Stimulated activated CD4-positive, alpha-beta T cell treated with anti-CD3 and anti-CD28 coated beads, Interleukin-12 subunit alpha, Interleukin-12 subunit beta, amount 100 ng/mL, for 4 hours (primary cell): ENCODE results near the gene SH3TC1.

Experiments used
- DNase-seq: peaks from one replicate; pipeline ENCODE4 v3.0.0-alpha.2; 2020

Gene SH3TC1

GRCh38 chr4:8267077-8267476, 68.0 kb downstream of the SH3TC1 start:
- DNase-seq: no peak

DNA sequence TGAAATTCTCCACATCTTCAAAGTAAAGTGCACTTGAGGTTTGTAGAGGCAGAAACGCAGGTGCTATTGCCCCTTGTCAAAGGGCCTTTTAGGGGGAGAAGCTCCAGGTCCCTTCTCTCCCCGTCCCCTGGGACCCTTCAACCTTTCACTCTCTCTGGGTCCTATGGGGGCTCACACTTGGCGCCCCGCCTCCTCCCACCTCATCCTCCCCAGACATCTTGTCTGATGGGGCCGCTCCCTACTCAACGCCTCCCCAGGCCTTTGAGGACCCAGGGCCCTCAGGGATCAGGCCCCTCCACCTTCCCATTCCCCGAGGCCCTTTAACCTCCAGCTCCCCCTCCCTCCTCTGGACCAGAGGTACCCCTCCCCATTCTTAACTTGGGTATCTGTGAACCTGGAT, 69.1 kb downstream of the SH3TC1 start:
- DNase-seq: no peak

- DNase-seq: no peak
These were observed 69.9 kb downstream of the SH3TC1 start for GRCh38 chr4:8268901-8269534.

DNA sequence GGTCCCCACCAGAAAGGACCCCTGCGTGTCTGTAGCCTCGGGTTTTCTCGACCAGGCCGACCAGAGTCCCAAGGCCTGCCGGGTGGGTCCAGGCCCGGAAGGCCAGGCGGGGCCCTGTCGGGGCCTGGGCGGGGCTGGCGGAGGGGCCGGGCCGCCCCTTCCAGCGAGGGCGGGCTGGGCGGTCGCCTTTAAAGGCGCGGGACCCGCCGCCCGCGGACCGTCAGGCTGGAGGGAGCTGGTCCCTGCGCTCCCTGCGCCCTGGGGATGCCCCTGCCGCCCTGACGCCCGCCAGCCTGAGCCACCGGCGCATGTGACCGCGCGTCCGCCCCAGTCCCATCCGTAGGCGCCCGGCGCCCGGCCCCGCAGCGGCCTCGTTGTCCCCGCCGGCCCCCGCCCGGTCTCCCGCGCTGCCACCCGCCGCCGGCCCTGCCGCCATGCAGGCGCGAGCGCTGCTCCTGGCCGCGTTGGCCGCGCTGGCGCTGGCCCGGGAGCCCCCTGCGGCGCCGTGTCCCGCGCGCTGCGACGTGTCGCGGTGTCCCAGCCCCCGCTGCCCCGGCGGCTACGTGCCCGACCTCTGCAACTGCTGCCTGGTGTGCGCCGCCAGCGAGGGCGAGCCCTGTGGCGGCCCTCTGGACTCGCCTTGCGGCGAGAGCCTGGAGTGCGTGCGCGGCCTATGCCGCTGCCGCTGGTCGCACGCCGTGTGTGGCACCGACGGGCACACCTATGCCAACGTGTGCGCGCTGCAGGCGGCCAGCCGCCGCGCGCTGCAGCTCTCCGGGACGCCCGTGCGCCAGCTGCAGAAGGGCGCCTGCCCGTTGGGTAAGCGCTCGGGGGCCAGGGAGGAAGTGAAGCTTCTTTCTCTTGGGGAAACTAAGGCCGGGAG, 70.7 kb downstream of the SH3TC1 start, which contains the start of gene HTRA3:
Gene HTRA3 (plus strand): TSS at position 220 of the 883 bp plus-strand sequence. CDS start 215 bp downstream, at position 435.
- DNase-seq: no peak

DNA sequence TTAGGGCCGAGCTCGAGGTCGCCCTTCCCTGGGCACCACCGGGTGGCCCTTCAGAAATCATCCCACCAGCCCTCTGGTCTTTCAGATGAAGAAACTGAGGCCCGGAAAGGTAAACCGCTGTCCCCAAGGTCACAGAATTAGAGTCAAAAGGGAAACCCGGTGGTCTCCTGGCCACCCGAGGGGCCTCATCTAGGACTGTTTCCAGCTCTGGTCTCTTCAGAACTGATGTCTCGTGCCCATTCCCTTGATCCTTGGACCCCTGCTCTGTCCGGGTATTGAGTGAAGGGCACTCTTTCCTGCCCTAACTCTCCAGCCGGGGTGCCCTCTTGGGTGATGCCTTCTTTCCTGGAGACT, 71.3 kb downstream of the SH3TC1 start:
- DNase-seq: no peak

DNA sequence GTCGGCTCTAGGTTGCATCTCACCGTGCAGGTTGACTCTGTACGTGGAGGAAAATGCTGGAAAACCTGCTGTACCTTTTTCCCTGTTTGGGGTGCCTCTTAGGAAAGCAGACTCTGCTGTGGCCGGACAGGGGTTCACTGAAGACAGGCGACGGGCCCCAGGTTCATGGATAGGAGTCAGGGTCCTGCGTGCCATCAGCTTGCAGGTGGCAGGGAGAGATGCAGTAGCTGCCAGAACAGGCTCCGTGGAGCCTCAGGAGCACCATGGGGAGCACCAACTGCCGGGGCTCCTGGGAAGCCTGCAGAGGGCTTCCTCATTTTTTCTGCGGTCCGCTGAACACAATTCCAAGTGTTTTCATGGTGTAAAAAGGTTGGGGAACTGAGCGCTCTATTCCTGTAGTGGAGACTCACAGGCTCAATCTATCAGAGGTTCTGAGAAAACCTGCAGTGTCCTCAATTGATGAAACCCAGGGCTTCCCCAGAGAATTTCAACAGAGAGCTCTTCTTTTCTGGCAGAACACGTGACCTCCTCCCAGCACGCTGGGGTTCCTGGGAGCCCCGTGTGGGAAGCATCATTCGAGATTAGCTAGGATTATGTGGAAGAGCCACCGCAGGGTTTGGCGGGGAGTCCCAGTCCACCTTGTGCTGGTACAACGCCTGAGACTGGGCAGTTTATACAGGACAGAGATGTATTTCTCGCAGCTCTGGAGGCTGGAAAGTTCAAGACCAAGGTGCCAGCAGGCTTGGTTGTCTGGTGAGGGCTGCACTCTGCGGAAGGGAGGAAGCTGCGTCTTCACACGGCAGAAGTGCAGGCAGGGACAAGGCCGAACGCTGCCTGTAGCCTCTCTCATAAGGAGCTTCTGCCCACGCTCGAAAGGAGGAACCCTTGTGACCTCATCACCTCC, 72.1 kb downstream of the SH3TC1 start:
- DNase-seq: no peak

GRCh38 chr4:8271821-8272220, 72.7 kb downstream of the SH3TC1 start:
- no peak for DNase-seq

- DNase-seq: no peak
These were observed 73.7 kb downstream of the SH3TC1 start for GRCh38 chr4:8272472-8273428.

- no peak for DNase-seq
These were observed 74.4 kb downstream of the SH3TC1 start for GRCh38 chr4:8273450-8273849.

DNA sequence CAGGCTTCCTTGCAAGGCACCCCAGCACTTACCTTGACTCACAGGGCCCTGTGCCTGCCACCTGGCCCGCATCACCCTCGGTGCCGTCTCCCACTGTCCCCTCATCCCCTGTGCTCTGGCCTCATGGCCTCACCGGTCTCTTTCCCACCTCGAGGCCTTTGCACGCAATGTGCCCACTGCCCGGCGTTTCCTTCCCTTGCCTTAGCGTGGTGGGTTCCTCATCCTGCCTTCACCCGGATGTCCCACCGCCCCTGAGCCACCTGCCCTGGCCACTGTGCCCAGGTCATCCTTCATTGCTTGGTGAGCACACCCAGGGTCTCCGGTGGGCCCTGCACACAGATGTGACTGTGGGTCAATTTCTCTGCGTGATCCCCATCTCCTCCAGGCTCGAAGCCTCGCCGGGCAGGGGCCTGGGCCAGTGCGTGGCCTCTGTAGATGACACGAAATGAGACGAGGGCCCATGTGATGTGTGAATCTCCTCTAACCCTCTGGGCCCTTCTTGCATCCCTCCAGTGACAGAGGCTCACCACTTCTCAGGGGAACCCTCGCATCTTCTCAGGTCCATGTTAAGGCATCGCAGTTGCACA, 75.1 kb downstream of the SH3TC1 start:
- DNase-seq: no peak

GRCh38 chr4:8274765-8275547, 75.9 kb downstream of the SH3TC1 start:
- DNase-seq: no peak

DNA sequence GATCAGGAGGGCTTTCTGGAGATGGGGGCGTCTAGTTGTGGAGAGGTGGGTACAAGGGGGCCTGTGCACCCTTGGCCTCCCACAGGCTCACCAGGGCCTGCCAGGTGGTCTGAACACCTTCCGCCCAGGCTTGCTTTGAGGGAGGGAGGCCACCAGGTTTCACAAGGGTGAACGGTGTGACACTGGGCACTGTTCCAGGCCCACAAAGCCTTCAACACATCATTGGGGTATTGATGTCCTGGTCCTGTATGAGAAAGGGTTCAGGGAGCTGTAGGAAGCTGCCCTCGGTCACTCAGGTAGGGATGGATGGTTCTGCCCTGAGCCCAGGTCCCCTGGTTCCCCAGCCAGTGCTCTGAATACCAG, 76.4 kb downstream of the SH3TC1 start:
- no peak for DNase-seq

DNA sequence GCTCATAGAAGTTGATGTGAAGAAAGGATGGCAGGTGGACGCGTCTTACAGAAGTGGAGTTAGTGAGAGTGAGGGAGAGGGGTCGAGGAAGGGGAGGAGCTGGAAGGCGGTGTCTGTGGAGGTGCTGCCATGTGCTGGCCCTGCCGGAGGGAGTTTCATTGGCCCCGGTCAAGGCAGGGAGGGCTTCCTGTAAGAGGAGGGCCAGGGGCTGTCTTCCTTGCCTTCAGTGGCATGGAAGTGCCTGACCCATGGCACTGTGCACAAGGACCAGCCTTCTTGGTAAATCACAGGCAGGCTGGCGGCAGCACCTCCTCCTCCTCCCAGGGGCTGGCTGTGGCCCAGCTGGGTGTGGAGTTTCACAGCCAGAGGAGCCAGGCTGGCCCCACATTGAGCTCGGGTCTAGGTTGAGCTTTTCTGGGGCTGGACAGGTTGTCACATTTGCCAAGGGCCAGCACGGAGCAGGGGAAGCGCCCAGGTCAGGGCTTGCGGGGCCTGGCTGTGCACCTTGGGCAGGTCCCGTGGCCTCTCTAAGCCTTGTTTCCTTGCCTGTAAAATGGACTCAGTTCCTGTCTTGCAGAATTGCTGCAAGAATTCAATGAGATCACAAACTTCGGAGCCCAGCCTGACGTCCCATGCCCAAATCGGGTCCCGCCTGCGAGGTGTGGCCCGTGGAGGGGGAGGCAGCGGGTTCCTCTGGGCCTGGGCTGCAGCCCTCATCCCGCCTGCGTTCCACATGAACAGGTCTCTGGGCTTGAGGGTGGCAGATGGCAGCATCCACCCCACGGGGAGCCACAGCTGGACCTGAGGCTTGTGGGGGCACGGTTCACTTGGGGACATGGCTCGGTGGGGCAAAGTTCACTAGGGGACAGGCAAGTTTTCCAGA, 77.5 kb downstream of the SH3TC1 start:
- DNase-seq: no peak

DNA sequence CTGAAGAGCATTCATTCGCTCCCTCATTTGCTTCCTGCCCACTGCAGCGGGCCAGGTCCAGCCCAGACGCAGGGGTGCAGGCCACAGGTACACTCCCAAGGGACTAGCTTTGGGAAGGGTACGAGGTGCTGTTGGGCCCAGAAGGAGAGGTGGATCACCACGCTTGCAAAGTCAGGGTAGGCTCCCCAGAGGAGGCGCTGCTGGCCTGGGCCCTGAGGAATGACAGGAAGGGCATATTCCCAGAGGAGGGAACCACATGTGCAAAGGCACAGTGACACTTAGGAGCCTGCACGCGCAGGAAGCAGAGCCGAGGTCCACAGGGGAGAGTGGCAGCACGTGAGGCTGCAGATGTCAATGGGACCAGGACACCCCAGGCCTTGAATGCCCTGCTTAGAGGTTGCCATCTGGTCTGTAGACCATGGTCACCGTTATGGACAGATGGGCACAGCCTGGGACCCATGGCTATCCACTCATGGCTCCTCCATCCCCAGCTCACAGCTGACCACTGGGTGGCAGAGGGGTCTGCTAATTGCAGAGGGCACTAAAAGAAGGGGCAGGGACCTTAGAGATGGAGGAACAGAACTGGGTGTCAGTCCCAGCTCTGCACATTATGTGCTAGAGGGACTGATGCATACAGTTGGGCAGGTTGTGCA, 78.4 kb downstream of the SH3TC1 start:
- DNase-seq: no peak

DNA sequence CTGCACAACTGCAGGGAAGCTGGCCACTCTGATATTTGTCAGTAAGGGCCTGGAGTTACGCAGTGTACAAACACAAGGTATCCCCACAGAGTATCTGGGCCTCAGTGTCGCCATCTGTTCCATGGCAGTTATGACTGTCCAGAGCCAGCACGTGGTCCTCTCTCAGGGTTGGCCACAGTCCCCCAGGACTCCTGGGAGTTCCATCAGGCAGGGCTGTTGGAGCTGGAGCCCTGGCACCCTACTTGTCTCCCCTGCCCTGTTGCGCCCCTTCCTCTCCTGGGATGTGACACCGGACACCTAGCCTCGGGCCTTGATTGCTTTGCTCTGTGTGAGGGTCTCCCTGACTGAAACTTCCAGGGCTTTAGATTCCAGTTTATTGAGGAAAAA, 78.9 kb downstream of the SH3TC1 start:
- DNase-seq: no peak

- DNase-seq: no peak
These were observed 79.6 kb downstream of the SH3TC1 start for GRCh38 chr4:8278421-8279287.

DNA sequence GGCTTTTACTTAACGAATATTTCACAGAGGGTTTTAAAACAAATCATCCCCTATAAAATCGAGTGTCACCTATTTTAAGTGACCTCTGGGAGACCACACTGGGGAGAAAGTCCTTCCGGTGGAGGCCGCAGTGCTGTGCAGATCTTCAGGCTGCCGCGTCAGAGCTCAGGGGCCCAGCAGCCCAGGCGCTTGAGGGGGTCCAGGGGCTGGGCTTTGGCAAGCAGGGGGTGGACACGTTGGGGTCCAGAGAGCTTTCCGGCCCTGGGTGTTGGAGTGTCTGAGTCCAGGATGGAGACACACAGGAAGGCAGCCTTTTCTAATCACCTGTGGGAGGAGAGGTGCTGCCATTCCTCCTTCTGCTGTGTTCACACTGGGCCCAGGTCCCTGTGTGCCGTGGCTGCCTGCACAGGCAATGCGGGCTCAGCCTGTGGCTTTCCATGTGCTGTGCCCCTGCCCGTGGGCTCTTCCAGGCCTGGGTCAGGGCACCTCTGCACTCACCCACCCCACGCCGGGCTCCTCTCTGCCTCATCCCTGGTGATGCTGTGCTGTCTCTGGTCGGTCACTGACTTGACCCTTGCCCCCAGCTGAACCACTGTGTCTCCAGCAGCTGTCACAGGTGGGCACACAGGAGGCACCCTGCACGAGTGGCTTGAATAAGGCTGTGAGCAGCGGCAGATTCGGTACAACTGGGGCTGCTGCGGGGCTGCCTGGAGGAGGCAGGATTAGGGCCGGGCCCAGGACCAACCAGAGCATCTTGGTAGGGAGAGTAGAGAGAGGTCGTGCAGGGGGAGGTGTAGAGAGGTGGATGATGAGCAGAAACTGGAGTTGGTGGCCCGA, 80.4 kb downstream of the SH3TC1 start:
- DNase-seq: no peak
